Left ventricle myocardium inferior (tissue), 1 donor: ENCODE data around the gene ZNF831. TPM values are rescaled to one million over a fixed set of nuclear protein-coding genes. Genes with fewer than 3 reads are reported as not detected.

Experiments
- DNase-seq: peaks from one replicate; pipeline ENCODE4 v3.0.0-alpha.2; 2020
- H3K27ac ChIP-seq: fragments of 200-600 bp; replicated peaks from 2 replicates; pipeline ENCODE4 v1.8.0; 2021
- H3K27me3 ChIP-seq: fragments of 200-600 bp; 2 replicates; pipeline ENCODE4 v1.8.0; 2021; ENCODE audit warnings: low read depth
- H3K36me3 ChIP-seq: fragments of 200-600 bp; 2 replicates; pipeline ENCODE4 v1.8.0; 2021
- H3K4me1 ChIP-seq: fragments of 200-600 bp; 2 replicates; pipeline ENCODE4 v1.8.0; 2021
- H3K4me3 ChIP-seq: fragments of 200-600 bp; 2 replicates; pipeline ENCODE4 v1.8.0; 2021; ENCODE audit warnings: mild to moderate bottlenecking, moderate library complexity
- H3K9me3 ChIP-seq: fragments of 200-600 bp; replicated peaks from 2 replicates; pipeline ENCODE4 v1.8.0; 2021
- intact Hi-C: fragments of 100-400 bp; cut with micrococcal nuclease; formaldehyde crosslinking; loops from one replicate; pipeline ENCODE4 v1.11.0; 2022
- total RNA-seq: library from RNA; stranded (reverse); fragmentation: NEBNext Ultra II Directional; extraction: Animal tissue kit (Norgen Biotek cat#: 25700); gene quantifications from one replicate; pipeline ENCODE4 v1.2.1, GENCODE V29; 2021
- TF ChIP-seq, protein P1 (sequence below): fragments of 200-600 bp; IDR thresholded peaks from 2 replicates; pipeline ENCODE4 v1.8.0; 2021; ENCODE audit warnings: antibody characterized with exemption, mild to moderate bottlenecking, borderline replicate concordance
- donor health status: DM: no; HTN: yes; CAD: no; lungs with severe emphysema.

The ZNF831 gene
- total RNA-seq, 1 donor from 2014 or later: 0.05 TPM

DNA sequence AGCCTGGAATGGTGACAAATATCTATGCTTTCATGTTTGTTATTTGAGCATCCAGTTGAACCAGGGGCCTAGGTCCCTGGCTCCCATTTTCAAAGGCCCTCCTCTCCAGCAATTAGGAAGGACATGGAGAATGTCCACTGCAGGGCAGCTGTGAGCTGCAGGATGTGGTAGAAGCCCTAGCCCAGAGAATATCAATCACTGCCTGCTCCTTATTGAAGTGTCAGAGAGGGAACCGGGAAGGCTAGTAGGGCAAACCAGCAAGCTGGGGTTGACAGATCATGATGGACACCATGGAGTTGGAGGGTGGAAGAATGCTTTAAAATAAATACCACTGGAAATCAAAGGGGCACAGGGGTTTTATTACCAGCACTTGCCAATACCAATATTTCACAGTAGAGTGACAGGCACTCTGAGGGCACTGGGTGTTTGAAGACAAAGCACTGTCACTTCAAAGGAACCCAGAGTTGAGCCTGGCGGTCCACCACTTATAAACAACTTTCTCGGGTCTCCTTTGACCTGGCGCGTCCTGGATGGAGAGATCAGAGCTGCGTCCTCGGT is 47.7 kb downstream of the ZNF831 start:
- Histone ChIP-seq H3K9me3 (no peaks in the 10 kb centered on the region), H3K4me3 (no peak overlapping the region), H3K4me1 (peaks cover 11% of the 10 kb centered on the region), H3K27ac (no peak overlapping the region), H3K36me3 (no peaks in the 10 kb centered on the region), H3K27me3 (peaks cover 42% of the 10 kb centered on the region)
- DNase-seq: no peak
- intact Hi-C loops: no loop called here
- TF ChIP-seq, protein P1, sequence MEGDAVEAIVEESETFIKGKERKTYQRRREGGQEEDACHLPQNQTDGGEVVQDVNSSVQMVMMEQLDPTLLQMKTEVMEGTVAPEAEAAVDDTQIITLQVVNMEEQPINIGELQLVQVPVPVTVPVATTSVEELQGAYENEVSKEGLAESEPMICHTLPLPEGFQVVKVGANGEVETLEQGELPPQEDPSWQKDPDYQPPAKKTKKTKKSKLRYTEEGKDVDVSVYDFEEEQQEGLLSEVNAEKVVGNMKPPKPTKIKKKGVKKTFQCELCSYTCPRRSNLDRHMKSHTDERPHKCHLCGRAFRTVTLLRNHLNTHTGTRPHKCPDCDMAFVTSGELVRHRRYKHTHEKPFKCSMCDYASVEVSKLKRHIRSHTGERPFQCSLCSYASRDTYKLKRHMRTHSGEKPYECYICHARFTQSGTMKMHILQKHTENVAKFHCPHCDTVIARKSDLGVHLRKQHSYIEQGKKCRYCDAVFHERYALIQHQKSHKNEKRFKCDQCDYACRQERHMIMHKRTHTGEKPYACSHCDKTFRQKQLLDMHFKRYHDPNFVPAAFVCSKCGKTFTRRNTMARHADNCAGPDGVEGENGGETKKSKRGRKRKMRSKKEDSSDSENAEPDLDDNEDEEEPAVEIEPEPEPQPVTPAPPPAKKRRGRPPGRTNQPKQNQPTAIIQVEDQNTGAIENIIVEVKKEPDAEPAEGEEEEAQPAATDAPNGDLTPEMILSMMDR: no peak

DNA sequence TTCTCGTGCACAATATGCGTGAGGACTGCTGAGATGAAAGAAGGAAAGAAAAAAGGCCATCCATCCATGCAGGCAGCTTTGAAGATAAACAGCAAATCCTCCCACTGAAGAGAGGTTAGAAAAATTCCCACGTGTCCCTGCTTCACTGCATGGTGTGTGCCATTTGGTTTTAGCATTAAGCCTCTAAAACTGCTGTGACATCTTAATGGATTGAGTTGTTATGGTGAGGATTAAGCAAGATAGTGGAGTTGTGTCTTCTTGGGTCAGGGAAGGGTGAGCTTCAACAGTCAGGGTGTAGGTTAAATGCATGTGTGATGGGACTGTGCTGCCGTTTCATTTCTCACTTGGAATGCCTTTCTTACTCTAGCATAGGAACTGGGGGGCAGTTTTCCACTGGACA is 50.5 kb downstream of the ZNF831 start:
- Histone ChIP-seq H3K27me3 (peaks cover 22% of the 10 kb centered on the region), H3K9me3 (no peaks in the 10 kb centered on the region), H3K27ac (no peak overlapping the region), H3K4me3 (no peak overlapping the region), H3K4me1 (no peaks in the 10 kb centered on the region), H3K36me3 (no peaks in the 10 kb centered on the region)
- DNase-seq: no peak
- TF ChIP-seq, protein P1: no peak
- intact Hi-C loops: no loop called here

DNA sequence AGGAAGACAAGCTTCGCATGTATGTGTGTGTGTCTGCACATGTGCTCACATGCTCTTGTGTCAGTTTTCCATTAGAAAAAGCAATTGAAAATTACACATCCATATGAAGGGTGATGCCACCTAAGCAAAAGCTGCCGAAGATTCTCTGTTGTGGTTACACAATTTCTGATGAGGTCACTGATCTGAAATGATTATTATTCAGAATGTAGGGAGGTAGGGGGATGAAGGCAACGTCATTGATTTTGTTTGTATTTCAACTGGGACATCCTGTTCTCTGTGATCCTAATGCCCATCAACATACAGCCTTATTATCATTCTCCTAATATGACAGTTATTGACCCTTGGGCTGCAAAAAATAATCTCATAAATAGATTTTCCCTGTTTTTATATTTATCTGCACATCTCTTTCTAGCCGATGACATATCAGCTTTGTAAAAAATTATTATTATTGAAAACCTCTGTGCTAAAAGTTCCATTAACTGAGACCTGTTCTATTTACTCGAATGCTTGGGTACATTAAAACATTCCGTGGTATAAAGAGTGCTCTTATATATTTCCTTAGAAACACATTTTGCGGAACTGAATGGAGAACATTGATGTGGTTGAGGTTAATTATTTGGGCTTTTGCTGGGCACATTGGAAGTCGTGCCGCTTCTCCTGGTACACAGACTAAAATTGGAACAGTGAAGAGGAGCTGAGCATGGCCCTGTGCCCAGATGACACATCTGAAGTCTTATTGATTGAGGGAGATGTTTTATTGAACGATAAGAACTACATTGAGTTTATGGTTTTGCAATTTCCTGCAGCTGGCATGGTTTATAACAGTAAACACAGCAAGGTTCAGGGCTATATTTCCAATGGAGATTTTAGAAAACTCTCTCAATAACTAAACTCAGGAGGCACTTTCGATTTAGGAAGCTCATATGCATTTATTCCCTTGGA is 51.3 kb downstream of the ZNF831 start:
- H3K4me3 ChIP-seq: no peak overlapping the region
- H3K27me3 ChIP-seq: peaks cover 14% of the 10 kb centered on the region
- H3K27ac ChIP-seq: no peak overlapping the region
- no peaks in the 10 kb centered on the region for H3K4me1 ChIP-seq
- no peak for DNase-seq
- H3K36me3 ChIP-seq: no peaks in the 10 kb centered on the region
- intact Hi-C loops: no loop called here
- H3K9me3 ChIP-seq: no peaks in the 10 kb centered on the region
- TF ChIP-seq, protein P1: no peak

DNA sequence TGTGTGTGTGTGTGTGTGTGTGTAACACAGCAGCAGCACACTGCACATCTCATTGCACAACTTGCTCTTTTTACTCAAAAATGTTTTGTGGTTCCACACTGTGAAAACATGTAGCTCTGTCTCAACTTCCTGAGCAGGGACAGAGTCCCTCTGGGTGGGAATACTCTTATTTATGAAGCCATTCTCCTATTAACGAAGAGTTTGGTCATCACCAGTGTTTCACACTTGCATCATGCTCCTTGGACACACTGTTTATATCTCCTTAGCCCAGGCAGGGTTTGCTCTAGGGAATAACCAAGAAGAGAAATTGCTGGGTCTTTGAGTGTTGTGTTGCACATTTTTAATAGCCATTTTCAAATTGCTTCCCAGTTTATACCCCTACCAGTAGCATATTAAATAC is 53.6 kb downstream of the ZNF831 start:
- no peaks in the 10 kb centered on the region for H3K9me3 ChIP-seq
- no peak overlapping the region for H3K27ac ChIP-seq
- intact Hi-C loops: no loop called here
- TF ChIP-seq, protein P1: no peak
- H3K36me3 ChIP-seq: no peaks in the 10 kb centered on the region
- no peak overlapping the region for H3K4me3 ChIP-seq
- H3K27me3 ChIP-seq: peaks cover 14% of the 10 kb centered on the region
- H3K4me1 ChIP-seq: peaks cover 12% of the 10 kb centered on the region
- DNase-seq: no peak

DNA sequence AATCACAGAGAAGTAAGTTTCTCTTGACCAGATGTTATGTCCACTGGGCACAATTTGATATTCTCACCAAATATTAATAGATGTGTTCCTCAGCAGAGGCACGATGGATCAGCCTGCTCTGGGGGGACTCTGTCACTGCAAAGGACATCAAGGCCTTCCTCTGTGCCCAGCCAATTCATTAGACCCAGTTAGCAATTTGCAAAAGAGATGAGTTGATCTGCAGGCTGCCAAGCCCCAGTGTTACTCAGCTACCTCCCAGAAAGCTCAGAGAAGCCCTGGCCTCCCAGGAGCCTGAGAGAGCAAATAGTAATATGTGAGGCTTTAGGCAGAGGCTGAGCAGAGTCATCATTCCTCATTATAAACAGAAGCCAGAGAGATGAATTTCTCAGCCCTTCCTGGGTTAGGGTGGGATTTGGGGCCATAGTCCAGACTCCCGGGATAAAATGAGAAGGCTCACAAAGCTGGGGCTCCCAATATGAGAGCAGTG is 54.2 kb downstream of the ZNF831 start:
- Histone ChIP-seq H3K36me3 (no peaks in the 10 kb centered on the region), H3K27ac (no peak overlapping the region), H3K9me3 (no peaks in the 10 kb centered on the region), H3K4me1 (peaks cover 18% of the 10 kb centered on the region), H3K27me3 (peaks cover 11% of the 10 kb centered on the region), H3K4me3 (no peak overlapping the region)
- intact Hi-C loops: no loop called here
- no peak for DNase-seq
- TF ChIP-seq, protein P1: no peak
